Stomach (tissue), 9 donors: ENCODE data around the gene CLEC2L. TPM values are rescaled to one million over a fixed set of nuclear protein-coding genes. Genes with fewer than 3 reads are reported as not detected.

ENCODE experiments used
- DNase-seq, 2 donors: peaks; one replicate each; pipeline versions ENCODE4 v3.0.0 to v3.0.0-alpha.2; 2013 to 2019
- H3K27ac ChIP-seq, 5 donors: fragments of 200-600 bp in 4 of 5; sonication (generic) in 4 of 5; one replicate each; pipeline ENCODE4 v1.5.1; 2013 to 2019; ENCODE audit warnings: mild to moderate bottlenecking in 1 of 5, moderate library complexity in 1 of 5
- H3K27me3 ChIP-seq, 3 donors: fragments of 200-600 bp; sonication (generic); one replicate each; pipeline ENCODE4 v1.5.1; 2017 to 2019; ENCODE audit warnings: mixed run types in 1 of 3
- H3K36me3 ChIP-seq, 4 donors: fragments of 200-600 bp; sonication (generic); 1 replicate in 3 of 4; 2 replicates in 1 of 4; pipeline ENCODE4 v1.5.1; 2016 to 2019
- H3K4me1 ChIP-seq, 4 donors: fragments of 200-600 bp; sonication (generic); one replicate each; pipeline ENCODE4 v1.5.1; 2016 to 2019
- H3K4me3 ChIP-seq, 4 donors: fragments of 200-600 bp; sonication (generic) in 3 of 4; one replicate each; pipeline ENCODE4 v1.5.1; 2016 to 2019; ENCODE audit warnings: mild to moderate bottlenecking in 1 of 4
- H3K9me3 ChIP-seq, 4 donors: fragments of 200-600 bp; sonication (generic); one replicate each; pipeline ENCODE4 v1.5.1; 2016 to 2019
- EP300 ChIP-seq: sonication (generic); formaldehyde crosslinking; IDR thresholded peaks from one replicate; pipeline ENCODE4 v1.6.1; 2017; ENCODE audit warnings: antibody characterized with exemption
- POLR2A ChIP-seq, 4 donors: fragments of 450-650 bp; IDR thresholded peaks; one replicate each; pipeline ENCODE4 v1.6.1; 2016; ENCODE audit warnings: antibody characterized with exemption in 4 of 4, control low read depth in 2 of 4, mild to moderate bottlenecking in 1 of 4, moderate library complexity in 1 of 4
- POLR2AphosphoS5 ChIP-seq, 3 donors: sonication (generic); formaldehyde crosslinking; IDR thresholded peaks; one replicate each; pipeline ENCODE4 v1.6.1; 2016; ENCODE audit warnings: antibody characterized with exemption in 3 of 3
- WGBS, 5 donors: extraction: QIAGEN DNeasy Blood & Tissue Kit in 3 of 5; methylation state at CpG; one replicate each; pipeline versions ENCODE4 v1.1.5 to v1.1.7; 2013 to 2018; 5-methylcytosine and 5-hydroxymethylcytosine counted together
- intact Hi-C: fragments of 100-400 bp; cut with DNase I; formaldehyde crosslinking; loops from one replicate; pipeline ENCODE4 v1.15.1; 2023; ENCODE audit warnings: low total_unique reads
- polyA plus RNA-seq, 3 donors: library from polyadenylated mRNA; stranded (reverse); fragments of 200-250 nt; gene quantifications; one replicate each; pipeline ENCODE4 v1.2.3, GENCODE V29; 2013
- total RNA-seq, 5 donors: library from RNA; depleted of rRNA; stranded (reverse); fragments of >200 nt; gene quantifications; one replicate each; pipeline versions ENCODE4 v1.1.0 to v1.2.3, GENCODE V29; 2014 to 2016
- TF ChIP-seq, protein P1 (sequence below), 7 experiments: fragments of 450-650 bp in 4 of 7; fragments of 200-600 bp in 3 of 7; sonication (generic) in 3 of 7; IDR thresholded peaks; one replicate each; pipeline ENCODE4 v1.5.1; 2016 to 2019; ENCODE audit warnings: antibody characterized with exemption in 7 of 7, control low read depth in 2 of 7, mild to moderate bottlenecking in 1 of 7
- donor health status: healthy with polysubstance abuse.
- donor health status: Bipolar disorder and iron deficiency.
- donor health status: healthy.

CLEC2L gene
- total and polyA plus RNA-seq, 8 donors: 0.61 TPM; not detected in 7

DNA sequence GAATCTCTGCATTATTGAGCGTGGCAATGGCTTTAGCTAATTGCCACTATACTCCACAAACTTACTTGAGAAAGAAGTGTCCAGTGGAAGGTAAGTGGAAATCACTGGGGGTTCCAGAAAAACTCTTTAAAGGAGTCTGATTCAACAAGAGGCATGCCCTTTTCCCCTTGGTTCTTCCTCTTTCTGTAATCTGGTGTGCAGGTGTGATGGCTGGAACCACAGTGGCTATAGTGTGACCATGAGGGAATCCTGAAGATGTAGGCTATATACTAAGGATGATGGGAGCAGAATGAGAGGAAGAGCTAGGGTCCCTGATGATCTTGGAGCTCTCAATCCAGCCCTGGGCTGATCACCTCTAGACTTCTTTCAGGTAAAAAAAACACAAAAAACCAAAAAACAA lies 2.0 kb upstream of the CLEC2L start:
- 75 to 88% (median 85%) methylated on average over 1 of the region's 1 CpG for WGBS, 5 donors
- Histone ChIP-seq H3K27ac (no peak overlapping the region), H3K4me3 (no peak overlapping the region), H3K27me3 (peaks cover 0 to 57% (median 36%) of the 10 kb centered on the region in 3 donors), H3K4me1 (peaks cover 4 to 14% (median 13%) of the 10 kb centered on the region in 4 donors), H3K36me3 (no peaks in the 10 kb centered on the region), H3K9me3 (no peaks in the 10 kb centered on the region)
- no peak for TF ChIP-seq POLR2AphosphoS5 (IDR thresholded peaks at IDR 0.05)
- TF ChIP-seq, protein P1, sequence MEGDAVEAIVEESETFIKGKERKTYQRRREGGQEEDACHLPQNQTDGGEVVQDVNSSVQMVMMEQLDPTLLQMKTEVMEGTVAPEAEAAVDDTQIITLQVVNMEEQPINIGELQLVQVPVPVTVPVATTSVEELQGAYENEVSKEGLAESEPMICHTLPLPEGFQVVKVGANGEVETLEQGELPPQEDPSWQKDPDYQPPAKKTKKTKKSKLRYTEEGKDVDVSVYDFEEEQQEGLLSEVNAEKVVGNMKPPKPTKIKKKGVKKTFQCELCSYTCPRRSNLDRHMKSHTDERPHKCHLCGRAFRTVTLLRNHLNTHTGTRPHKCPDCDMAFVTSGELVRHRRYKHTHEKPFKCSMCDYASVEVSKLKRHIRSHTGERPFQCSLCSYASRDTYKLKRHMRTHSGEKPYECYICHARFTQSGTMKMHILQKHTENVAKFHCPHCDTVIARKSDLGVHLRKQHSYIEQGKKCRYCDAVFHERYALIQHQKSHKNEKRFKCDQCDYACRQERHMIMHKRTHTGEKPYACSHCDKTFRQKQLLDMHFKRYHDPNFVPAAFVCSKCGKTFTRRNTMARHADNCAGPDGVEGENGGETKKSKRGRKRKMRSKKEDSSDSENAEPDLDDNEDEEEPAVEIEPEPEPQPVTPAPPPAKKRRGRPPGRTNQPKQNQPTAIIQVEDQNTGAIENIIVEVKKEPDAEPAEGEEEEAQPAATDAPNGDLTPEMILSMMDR (IDR thresholded peaks at IDR 0.05): no peak
- TF ChIP-seq POLR2A (IDR thresholded peaks at IDR 0.05): no peak
- TF ChIP-seq EP300: no peak
- no peak for DNase-seq
- intact Hi-C loops: no loop called here

GRCh38 chr7:139522830-139523198 lies 671 bp upstream of the CLEC2L start:
- intact Hi-C loops: no loop called here
- Histone ChIP-seq H3K36me3 (no peaks in the 10 kb centered on the region), H3K9me3 (no peaks in the 10 kb centered on the region), H3K4me1 (peaks cover 4 to 14% (median 13%) of the 10 kb centered on the region in 4 donors), H3K4me3 (peak overlapping the region in 1 of 4 donors; percentile 35), H3K27ac (no peak overlapping the region), H3K27me3 (peaks cover 0 to 55% (median 36%) of the 10 kb centered on the region in 3 donors)
- TF ChIP-seq POLR2AphosphoS5 (IDR thresholded peaks at IDR 0.05) (no peak), POLR2A (IDR thresholded peaks at IDR 0.05) (no peak), EP300 (no peak)
- TF ChIP-seq, protein P1 (IDR thresholded peaks at IDR 0.05): no peak
- 16 to 26% (median 24%) methylated on average over 11 of the region's 11 CpGs for WGBS, 5 donors
- DNase-seq: no peak

DNA sequence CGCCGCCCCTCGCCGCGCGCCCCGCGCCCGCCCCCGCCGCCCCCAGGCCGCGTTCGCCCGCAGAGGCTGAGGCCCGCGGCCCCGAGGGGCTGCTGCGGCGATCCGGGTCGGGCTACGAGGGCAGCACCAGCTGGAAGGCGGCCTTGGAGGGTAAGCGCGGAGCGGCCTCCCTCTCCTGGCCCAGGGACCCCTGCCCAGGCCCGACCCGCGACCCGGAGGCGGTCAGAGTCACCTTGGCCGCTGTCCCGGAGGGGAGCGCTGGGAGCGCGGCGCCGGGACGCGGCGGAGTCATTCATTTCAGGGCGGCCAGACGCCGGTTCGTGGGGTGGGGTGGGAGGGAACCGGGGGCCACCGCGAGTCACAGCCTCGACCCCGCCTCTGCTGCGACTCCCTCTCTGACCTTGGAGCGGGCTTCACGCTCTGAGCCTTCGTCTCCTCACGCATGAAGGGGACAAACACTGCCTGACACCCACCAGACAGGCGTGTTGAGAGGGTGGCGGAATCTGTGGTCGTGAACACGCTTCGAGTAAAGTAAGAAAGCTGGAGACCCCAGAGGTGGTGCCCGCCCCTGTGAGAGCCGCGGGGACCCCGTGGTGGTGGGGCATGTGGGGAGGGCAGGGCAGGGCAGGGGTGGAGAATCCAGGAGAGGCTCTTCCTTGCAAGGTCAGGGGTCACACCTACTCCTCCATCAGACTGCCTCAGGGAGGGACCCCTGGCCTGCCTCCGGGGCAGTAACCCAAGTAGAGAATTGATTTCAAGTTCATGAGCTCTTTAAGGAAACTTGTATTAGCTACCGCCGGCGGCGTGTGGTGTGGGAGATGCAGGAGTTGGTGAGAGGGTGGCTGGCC lies 707 bp downstream of the CLEC2L start:
- H3K36me3 ChIP-seq: no peaks in the 10 kb centered on the region
- no peak overlapping the region for H3K27ac ChIP-seq
- no peaks in the 10 kb centered on the region for H3K9me3 ChIP-seq
- no peak for TF ChIP-seq POLR2A (IDR thresholded peaks at IDR 0.05)
- TF ChIP-seq POLR2AphosphoS5 (IDR thresholded peaks at IDR 0.05): no peak
- no peak for TF ChIP-seq EP300
- TF ChIP-seq, protein P1 (IDR thresholded peaks at IDR 0.05): no peak
- H3K4me1 ChIP-seq: peaks cover 4 to 14% (median 13%) of the 10 kb centered on the region in 4 donors
- no peak for DNase-seq
- intact Hi-C loops: no loop called here
- peaks cover 0 to 51% (median 36%) of the 10 kb centered on the region in 3 donors for H3K27me3 ChIP-seq
- WGBS, 5 donors: 18 to 41% (median 27%) methylated on average over 34 to 70 of the region's 70 CpGs
- H3K4me3 ChIP-seq: peak overlapping the region in 3 of 4 donors; percentile 26 to 37 (median 31)

- Histone ChIP-seq H3K27me3 (peaks cover 0 to 51% (median 36%) of the 10 kb centered on the region in 3 donors), H3K4me3 (no peak overlapping the region), H3K36me3 (no peaks in the 10 kb centered on the region), H3K9me3 (no peaks in the 10 kb centered on the region), H3K27ac (no peak overlapping the region), H3K4me1 (peaks cover 4 to 14% (median 13%) of the 10 kb centered on the region in 4 donors)
- no peak for TF ChIP-seq EP300
- TF ChIP-seq, protein P1 (IDR thresholded peaks at IDR 0.05): no peak
- TF ChIP-seq POLR2AphosphoS5 (IDR thresholded peaks at IDR 0.05): no peak
- no peak for TF ChIP-seq POLR2A (IDR thresholded peaks at IDR 0.05)
- WGBS, 5 donors: 90 to 94% (median 91%) methylated on average over 10 of the region's 10 CpGs
- DNase-seq: no peak
- intact Hi-C loops: no loop called here
These were observed 1.8 kb downstream of the CLEC2L start for GRCh38 chr7:139525239-139525638.
